Muscle layer of duodenum (tissue), 2 donors: ENCODE results near the gene DTNBP1.

Experiments
- H3K27ac ChIP-seq: one replicate; pipeline ENCODE4 v1.7.0; 2013; ENCODE audit warnings: mild to moderate bottlenecking, low read length
- H3K27me3 ChIP-seq: one replicate; pipeline ENCODE4 v1.7.0; 2013; ENCODE audit warnings: low read depth, mild to moderate bottlenecking, control low read depth, low read length
- H3K36me3 ChIP-seq, 2 donors: one replicate each; pipeline ENCODE4 v1.7.0; 2013; ENCODE audit warnings: low read length in 2 of 2, control low read depth in 1 of 2, mild to moderate bottlenecking in 1 of 2; ENCODE audit not compliant: insufficient read depth in 2 of 2, control insufficient read depth in 1 of 2
- H3K4me1 ChIP-seq, 2 donors: one replicate each; pipeline ENCODE4 v1.7.0; 2013; ENCODE audit warnings: low read length in 2 of 2, mild to moderate bottlenecking in 2 of 2, control low read depth in 1 of 2, moderate library complexity in 1 of 2; ENCODE audit not compliant: insufficient read depth in 2 of 2, control insufficient read depth in 1 of 2
- H3K4me3 ChIP-seq, 2 donors: one replicate each; pipeline ENCODE4 v1.7.0; 2013; ENCODE audit warnings: low read length in 2 of 2, low read depth in 1 of 2, mild to moderate bottlenecking in 1 of 2
- H3K9me3 ChIP-seq, 2 donors: one replicate each; pipeline ENCODE4 v1.7.0; 2013; ENCODE audit warnings: low read length in 2 of 2, control low read depth in 1 of 2, mild to moderate bottlenecking in 1 of 2; ENCODE audit not compliant: control insufficient read depth in 1 of 2
- donor health status: healthy.

Gene DTNBP1, protein sequence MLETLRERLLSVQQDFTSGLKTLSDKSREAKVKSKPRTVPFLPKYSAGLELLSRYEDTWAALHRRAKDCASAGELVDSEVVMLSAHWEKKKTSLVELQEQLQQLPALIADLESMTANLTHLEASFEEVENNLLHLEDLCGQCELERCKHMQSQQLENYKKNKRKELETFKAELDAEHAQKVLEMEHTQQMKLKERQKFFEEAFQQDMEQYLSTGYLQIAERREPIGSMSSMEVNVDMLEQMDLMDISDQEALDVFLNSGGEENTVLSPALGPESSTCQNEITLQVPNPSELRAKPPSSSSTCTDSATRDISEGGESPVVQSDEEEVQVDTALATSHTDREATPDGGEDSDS

DNA sequence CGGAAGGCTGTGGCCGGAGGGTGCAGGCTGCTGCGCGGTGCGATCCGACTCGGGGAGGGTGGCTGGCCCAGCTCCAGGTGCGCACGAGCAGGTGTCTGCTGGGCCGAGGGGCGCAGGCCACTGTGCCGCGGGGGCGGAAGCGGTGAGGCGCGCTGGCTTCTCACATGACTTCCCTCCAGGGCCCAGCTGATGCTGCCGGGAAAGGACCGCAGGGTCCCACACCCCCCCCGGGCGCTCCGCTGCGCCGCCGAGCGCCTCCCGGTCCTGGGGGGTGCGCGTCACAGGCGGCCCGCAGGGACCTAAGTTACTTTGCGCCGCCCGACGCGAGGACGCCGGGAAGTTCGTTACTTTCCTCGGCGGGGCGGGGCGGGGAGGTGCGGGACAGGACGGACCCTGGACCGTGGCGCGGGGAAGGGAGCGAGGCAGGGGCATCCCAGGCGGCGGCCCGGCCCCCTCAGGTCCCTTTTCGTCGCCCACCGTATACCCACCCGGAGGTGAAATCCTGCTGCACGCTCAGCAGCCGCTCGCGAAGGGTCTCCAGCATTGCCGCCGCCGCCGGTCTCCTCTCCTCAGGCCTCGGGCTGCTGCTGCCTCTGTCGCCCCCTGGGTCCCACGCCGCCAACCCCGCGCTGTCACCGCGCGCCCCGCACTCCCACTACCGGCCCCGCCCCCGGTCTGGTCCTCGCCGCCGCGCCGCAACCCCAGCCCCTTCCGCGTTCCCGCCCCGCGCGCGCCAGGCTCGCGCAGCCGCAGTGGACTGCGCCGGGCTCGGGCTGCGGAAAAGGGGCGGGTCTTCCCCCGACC, at the start of gene DTNBP1:
DTNBP1 (minus strand) TSS at position 703 of the 804 bp plus-strand sequence; CDS start at position 544, 159 bp downstream.
- no peaks in the 10 kb centered on the region for H3K36me3 ChIP-seq
- peak within 1 kb of the TSS; percentile 48 for H3K27ac ChIP-seq
- peak within 1 kb of the TSS; percentile 70 to 93 for H3K4me3 ChIP-seq
- H3K9me3 ChIP-seq = no peaks in the 10 kb centered on the region
- no peaks in the 10 kb centered on the region for H3K27me3 ChIP-seq
- peaks cover 5 to 8% of the 10 kb centered on the region in 2 donors for H3K4me1 ChIP-seq

- Histone ChIP-seq H3K36me3 (no peaks in the 10 kb centered on the region), H3K9me3 (no peaks in the 10 kb centered on the region), H3K4me1 (no peaks in the 10 kb centered on the region), H3K27me3 (no peaks in the 10 kb centered on the region), H3K4me3 (no peak overlapping the region), H3K27ac (no peak overlapping the region)
Measured at GRCh38 chr6:15709651-15710269, 46.9 kb upstream of the DTNBP1 start.

DNA sequence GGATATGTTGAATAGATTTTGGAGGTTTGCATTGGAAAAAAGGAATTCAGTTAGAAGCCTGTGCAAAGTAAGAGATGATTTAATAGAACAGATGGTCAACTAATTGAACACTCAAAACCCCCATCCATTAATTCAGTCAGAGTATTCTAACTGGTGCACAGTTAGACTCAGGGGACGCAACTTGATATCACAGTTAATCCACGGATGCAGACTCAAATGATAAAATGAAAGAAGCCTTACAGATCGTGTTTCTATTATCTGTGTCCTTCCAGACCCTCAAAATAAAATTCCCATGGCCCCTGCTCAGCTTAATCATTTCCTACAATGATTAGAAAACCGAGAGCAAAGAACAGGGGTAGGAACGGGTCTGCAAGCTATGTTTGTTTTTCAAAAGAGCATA, 45.4 kb upstream of the DTNBP1 start:
- Histone ChIP-seq H3K27me3 (no peaks in the 10 kb centered on the region), H3K4me1 (no peaks in the 10 kb centered on the region), H3K4me3 (no peak overlapping the region), H3K9me3 (peaks cover 0 to 4% of the 10 kb centered on the region in 2 donors), H3K27ac (no peak overlapping the region), H3K36me3 (no peaks in the 10 kb centered on the region)

- Histone ChIP-seq H3K4me3 (no peak overlapping the region), H3K36me3 (no peaks in the 10 kb centered on the region), H3K27ac (no peak overlapping the region), H3K27me3 (no peaks in the 10 kb centered on the region), H3K9me3 (peaks cover 0 to 4% of the 10 kb centered on the region in 2 donors), H3K4me1 (no peaks in the 10 kb centered on the region)
Measured at GRCh38 chr6:15705981-15706380, 43.2 kb upstream of the DTNBP1 start.

- H3K27ac ChIP-seq = no peak overlapping the region
- H3K9me3 ChIP-seq = no peaks in the 10 kb centered on the region
- no peaks in the 10 kb centered on the region for H3K4me1 ChIP-seq
- H3K4me3 ChIP-seq = no peak overlapping the region
- H3K27me3 ChIP-seq = no peaks in the 10 kb centered on the region
- no peaks in the 10 kb centered on the region for H3K36me3 ChIP-seq
Measured at GRCh38 chr6:15698471-15698870, 35.6 kb upstream of the DTNBP1 start.

DNA sequence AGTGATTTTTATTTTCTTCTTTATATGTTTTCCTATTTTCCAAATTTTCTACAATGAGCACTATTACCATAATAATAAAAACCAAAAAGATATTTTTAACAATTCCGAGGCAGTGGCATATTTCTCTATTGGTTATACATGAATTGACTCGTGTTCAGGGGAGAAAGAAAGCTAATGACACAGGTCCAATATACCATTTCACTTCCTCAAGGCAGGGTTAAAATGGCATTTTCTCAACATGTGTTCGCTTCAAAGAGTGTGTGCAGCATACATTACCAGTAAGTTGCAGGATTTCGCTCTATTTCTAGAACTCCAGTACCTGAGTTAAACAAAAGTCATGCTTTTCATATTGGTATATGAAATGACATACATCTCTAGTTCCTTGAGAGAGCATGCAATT, 35.1 kb upstream of the DTNBP1 start:
- no peak overlapping the region for H3K27ac ChIP-seq
- H3K27me3 ChIP-seq = no peaks in the 10 kb centered on the region
- H3K36me3 ChIP-seq = no peaks in the 10 kb centered on the region
- no peaks in the 10 kb centered on the region for H3K9me3 ChIP-seq
- no peak overlapping the region for H3K4me3 ChIP-seq
- H3K4me1 ChIP-seq = no peaks in the 10 kb centered on the region

GRCh38 chr6:15691250-15691869, 28.5 kb upstream of the DTNBP1 start:
- Histone ChIP-seq H3K27ac (peak overlapping the region; percentile 10), H3K4me3 (peak overlapping the region; percentile 59 to 64), H3K4me1 (peaks cover 7 to 9% of the 10 kb centered on the region in 2 donors)

GRCh38 chr6:15690510-15690909, 27.7 kb upstream of the DTNBP1 start:
- H3K27ac ChIP-seq = peak overlapping the region; percentile 10
- peaks cover 7 to 9% of the 10 kb centered on the region in 2 donors for H3K4me1 ChIP-seq
- H3K36me3 ChIP-seq = no peaks in the 10 kb centered on the region
- H3K27me3 ChIP-seq = no peaks in the 10 kb centered on the region
- no peaks in the 10 kb centered on the region for H3K9me3 ChIP-seq
- peak overlapping the region in 1 of 2 donors; percentile 5 for H3K4me3 ChIP-seq

More at GRCh38 chr6:15691250-15691869, 28.5 kb upstream of the DTNBP1 start:
- Histone ChIP-seq H3K36me3 (no peaks in the 10 kb centered on the region), H3K9me3 (no peaks in the 10 kb centered on the region), H3K27me3 (no peaks in the 10 kb centered on the region)

DNA sequence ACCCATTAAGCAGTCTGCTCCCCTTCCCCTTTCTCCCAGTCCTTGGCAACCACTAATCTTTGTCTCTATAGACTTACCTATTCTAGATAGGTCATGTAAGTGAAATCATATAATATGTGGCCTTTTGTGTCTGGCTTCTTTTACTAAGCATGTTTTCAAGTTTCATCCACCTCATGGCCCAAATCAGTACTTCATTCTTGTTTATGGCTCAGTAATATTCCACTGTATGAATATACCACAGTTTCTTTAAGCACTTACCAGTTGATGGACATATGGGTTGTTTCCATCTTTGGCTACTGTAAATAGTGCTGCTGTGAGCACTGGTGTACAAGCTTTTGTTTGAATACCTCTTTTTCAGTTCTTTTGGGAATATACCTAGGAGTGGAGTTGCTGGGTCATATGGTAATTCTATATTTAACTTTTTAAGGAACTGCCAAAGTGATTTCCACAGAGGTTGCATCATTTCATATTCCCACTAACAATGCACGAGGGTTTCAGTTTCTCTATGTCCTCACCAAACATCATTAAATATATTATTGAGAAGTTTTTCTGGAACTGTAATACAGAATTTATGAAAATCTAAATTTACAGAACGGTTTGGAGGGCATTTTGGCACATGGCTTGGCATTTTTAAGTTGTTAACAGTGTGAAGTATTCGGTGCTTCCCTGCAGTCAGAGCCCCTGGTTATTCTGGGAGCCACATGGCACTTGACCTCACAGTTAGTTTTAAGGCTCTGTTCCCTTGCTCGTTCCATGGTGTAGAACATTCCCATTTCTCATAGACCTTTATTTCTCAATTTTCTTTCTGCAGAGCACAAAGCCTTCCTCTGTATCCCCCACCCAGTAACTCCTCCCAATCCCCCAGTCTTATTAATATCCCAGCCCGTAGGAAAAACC, 27.0 kb upstream of the DTNBP1 start:
- no peak overlapping the region for H3K27ac ChIP-seq
- no peak overlapping the region for H3K4me3 ChIP-seq
- H3K36me3 ChIP-seq = no peaks in the 10 kb centered on the region

DNA sequence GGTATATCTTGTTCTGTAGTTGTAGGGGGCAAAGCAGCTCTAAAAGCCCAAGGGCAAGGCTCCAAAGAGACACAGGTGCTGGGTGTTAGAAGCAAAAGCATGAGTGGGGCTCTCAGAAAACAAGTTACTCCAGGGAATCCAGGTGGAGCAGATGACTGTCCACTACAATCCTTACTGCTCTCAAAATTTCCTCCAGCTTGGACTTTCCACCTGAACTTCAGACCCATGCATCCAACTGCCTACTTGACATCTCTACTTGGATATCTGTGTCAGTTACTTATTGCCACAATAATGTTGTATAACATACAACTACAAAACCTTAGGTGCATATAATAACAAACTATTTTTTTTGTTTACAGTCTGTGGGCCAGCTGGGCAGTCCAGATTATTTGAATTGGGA, 22.8 kb upstream of the DTNBP1 start:
- Histone ChIP-seq H3K27ac (no peak overlapping the region), H3K36me3 (no peaks in the 10 kb centered on the region), H3K4me1 (peaks cover 5% of the 10 kb centered on the region in 2 donors), H3K9me3 (no peaks in the 10 kb centered on the region), H3K27me3 (no peaks in the 10 kb centered on the region), H3K4me3 (no peak overlapping the region)

More for the DNA sequence above, 27.0 kb upstream of the DTNBP1 start:
- H3K9me3 ChIP-seq = no peaks in the 10 kb centered on the region
- H3K4me1 ChIP-seq = peaks cover 7 to 9% of the 10 kb centered on the region in 2 donors
- no peaks in the 10 kb centered on the region for H3K27me3 ChIP-seq
